GM21786 (cell line): ENCODE data around the gene HOMER3.
"Not testable (repeated sequence)": the region's sequence is repeated elsewhere in the genome, so short reads cannot be mapped to it uniquely, and the experiment has no call there.

ENCODE experiments used
- ATAC-seq: cut with Tn5 transposase; IDR thresholded peaks from one replicate; pipeline ENCODE4 v1.9.1; 2021; ENCODE audit not compliant: unreplicated experiment

The HOMER3 gene

GRCh38 chr19:18954094-18954493 lies 13.1 kb upstream of the HOMER3 start:
- ATAC-seq = no peak

GRCh38 chr19:18952364-18953003 lies 11.5 kb upstream of the HOMER3 start:
- not testable (repeated sequence) for ATAC-seq

GRCh38 chr19:18951721-18952281 lies 10.8 kb upstream of the HOMER3 start:
- ATAC-seq = no peak

GRCh38 chr19:18949858-18950257 lies 8.8 kb upstream of the HOMER3 start:
- no peak for ATAC-seq

GRCh38 chr19:18948976-18949356 lies 7.9 kb upstream of the HOMER3 start:
- no peak for ATAC-seq

GRCh38 chr19:18948075-18948975 lies 7.3 kb upstream of the HOMER3 start:
- no peak for ATAC-seq

- ATAC-seq = no peak
Measured at GRCh38 chr19:18946918-18947317, 5.9 kb upstream of the HOMER3 start.

GRCh38 chr19:18946335-18946734 lies 5.3 kb upstream of the HOMER3 start:
- ATAC-seq = no peak

- no peak for ATAC-seq
Measured at GRCh38 chr19:18945297-18945696, 4.3 kb upstream of the HOMER3 start.

- ATAC-seq = no peak
Measured at GRCh38 chr19:18943465-18943864, 2.4 kb upstream of the HOMER3 start.

- no peak for ATAC-seq
Measured at GRCh38 chr19:18942692-18943091, 1.7 kb upstream of the HOMER3 start.

GRCh38 chr19:18941628-18942354 lies 774 bp upstream of the HOMER3 start:
- ATAC-seq = no peak

GRCh38 chr19:18939922-18940768 lies 872 bp downstream of the HOMER3 start:
- no peak for ATAC-seq

GRCh38 chr19:18939163-18939562 lies 1.9 kb downstream of the HOMER3 start:
- no peak for ATAC-seq

- no peak for ATAC-seq
Measured at GRCh38 chr19:18933297-18933696, 7.7 kb downstream of the HOMER3 start.

- no peak for ATAC-seq
Measured at GRCh38 chr19:18932216-18932841, 8.7 kb downstream of the HOMER3 start.

GRCh38 chr19:18931316-18932162 lies 9.5 kb downstream of the HOMER3 start:
- ATAC-seq = no peak

GRCh38 chr19:18929311-18929710 lies 11.7 kb downstream of the HOMER3 start:
- ATAC-seq = no peak
